HG03280 (cell line): ENCODE measurements around the gene VANGL2.
A peak's percentile ranks its signal among the peaks of the same experiment; 100 is the strongest.
"Not testable (repeated sequence)": the region's sequence is repeated elsewhere in the genome, so short reads cannot be mapped to it uniquely, and the experiment has no call there.

ENCODE experiments used
- ATAC-seq: cut with Tn5 transposase; IDR thresholded peaks from one replicate; pipeline ENCODE4 v1.9.1; 2021; ENCODE audit warnings: mild to moderate bottlenecking, moderate library complexity; ENCODE audit not compliant: unreplicated experiment

Gene VANGL2

DNA sequence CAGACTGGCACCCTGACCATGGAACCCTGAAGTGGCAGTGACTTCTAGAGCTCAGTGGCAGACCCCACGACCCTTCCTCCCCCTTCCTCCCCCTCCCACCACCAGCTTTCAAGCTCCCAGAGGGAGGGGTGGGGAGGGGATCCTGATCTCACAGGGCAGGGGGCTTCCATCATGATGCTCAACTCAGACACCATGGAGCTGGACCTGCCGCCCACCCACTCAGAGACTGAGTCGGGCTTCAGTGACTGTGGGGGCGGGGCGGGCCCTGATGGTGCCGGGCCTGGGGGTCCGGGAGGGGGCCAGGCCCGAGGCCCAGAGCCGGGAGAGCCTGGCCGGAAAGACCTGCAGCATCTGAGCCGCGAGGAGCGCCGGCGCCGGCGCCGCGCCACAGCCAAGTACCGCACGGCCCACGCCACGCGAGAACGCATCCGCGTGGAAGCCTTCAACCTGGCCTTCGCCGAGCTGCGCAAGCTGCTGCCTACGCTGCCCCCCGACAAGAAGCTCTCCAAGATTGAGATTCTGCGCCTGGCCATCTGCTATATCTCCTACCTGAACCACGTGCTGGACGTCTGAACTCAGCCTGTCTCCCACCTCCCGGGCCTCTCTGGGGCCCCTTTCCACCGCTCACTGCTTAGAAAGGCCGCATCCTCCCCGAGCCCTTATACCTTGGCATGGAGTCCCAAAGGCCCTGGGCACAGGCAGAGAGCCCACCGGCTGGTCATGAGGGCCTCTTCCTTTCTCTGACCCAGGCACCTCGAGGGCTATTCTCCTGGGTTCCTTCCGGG is 29.6 kb upstream of the VANGL2 start:
- ATAC-seq, result no peak

GRCh38 chr1:160371346-160371631 is 29.1 kb upstream of the VANGL2 start:
- no peak for ATAC-seq

GRCh38 chr1:160371756-160372155 is 28.6 kb upstream of the VANGL2 start:
- no peak for ATAC-seq

- no peak for ATAC-seq
Measured at GRCh38 chr1:160373696-160374095, 26.7 kb upstream of the VANGL2 start.

- ATAC-seq, result no peak
Measured at GRCh38 chr1:160374306-160375110, 25.9 kb upstream of the VANGL2 start.

- ATAC-seq, result no peak
Measured at GRCh38 chr1:160375788-160376524, 24.4 kb upstream of the VANGL2 start.

GRCh38 chr1:160376525-160377131 is 23.7 kb upstream of the VANGL2 start:
- ATAC-seq, result peak; percentile 70

DNA sequence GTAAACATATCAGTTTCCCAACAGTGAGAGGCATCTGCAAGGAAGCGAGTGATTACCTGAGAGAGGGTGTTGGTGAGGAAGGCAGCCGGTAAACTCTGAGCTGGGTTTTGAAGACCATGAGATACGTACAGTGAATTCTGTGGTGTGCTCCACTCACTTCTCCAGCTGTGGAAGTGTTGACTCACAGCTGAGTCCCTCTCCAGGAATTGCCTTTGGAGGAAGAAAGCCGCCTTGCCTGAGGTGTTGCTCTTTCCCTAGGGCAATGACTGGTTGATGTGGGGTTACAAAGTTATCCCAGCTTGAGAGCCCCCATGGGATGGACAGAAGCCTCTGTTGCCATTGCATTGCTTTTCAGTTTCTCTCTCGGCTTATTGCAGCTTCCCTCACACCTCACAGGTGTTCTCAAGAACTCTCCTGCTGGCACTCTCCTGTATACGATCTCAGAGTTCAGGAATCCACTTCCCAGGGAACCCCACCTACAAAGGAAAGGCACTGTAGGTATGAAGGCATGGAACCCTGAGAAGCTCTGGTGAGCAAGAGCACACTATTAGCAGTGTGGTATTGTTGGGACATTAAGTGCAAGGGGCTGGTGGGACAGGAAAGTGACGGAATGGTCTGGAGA is 22.7 kb upstream of the VANGL2 start:
- ATAC-seq, result no peak

GRCh38 chr1:160384812-160385211 is 15.6 kb upstream of the VANGL2 start:
- not testable (repeated sequence) for ATAC-seq

DNA sequence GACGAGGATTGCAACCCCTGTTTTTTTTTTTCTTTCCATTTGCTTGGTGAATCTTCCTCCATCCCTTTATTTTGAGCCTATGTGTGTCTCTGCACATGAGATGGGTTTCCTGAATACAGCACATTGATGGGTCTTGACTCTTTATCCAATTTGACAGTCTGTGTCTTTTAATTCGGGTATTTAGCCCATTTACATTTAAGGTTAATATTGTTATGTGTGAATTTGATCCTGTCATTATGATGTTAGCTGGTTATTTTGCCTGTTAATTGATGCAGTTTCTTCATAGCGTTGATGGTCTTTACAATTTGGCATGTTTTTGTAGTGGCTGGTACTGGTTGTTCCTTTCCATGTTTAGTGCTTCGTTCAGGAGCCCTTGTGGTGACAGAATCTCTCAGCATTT is 12.0 kb upstream of the VANGL2 start:
- not testable (repeated sequence) for ATAC-seq

- no peak for ATAC-seq
Measured at GRCh38 chr1:160394673-160395072, 5.7 kb upstream of the VANGL2 start.

- ATAC-seq, result no peak
Measured at GRCh38 chr1:160397651-160398050, 2.7 kb upstream of the VANGL2 start.

GRCh38 chr1:160398823-160399222 is 1.5 kb upstream of the VANGL2 start:
- ATAC-seq, result no peak

GRCh38 chr1:160399544-160400222 is 681 bp upstream of the VANGL2 start:
- ATAC-seq, result no peak

- ATAC-seq, result no peak
Measured at GRCh38 chr1:160400646-160401486, 502 bp downstream of the VANGL2 start.

GRCh38 chr1:160401487-160401805 is 1.1 kb downstream of the VANGL2 start:
- ATAC-seq, result no peak

- no peak for ATAC-seq
Measured at GRCh38 chr1:160402001-160402795, 1.8 kb downstream of the VANGL2 start.

- no peak for ATAC-seq
Measured at GRCh38 chr1:160403244-160403643, 2.9 kb downstream of the VANGL2 start.

DNA sequence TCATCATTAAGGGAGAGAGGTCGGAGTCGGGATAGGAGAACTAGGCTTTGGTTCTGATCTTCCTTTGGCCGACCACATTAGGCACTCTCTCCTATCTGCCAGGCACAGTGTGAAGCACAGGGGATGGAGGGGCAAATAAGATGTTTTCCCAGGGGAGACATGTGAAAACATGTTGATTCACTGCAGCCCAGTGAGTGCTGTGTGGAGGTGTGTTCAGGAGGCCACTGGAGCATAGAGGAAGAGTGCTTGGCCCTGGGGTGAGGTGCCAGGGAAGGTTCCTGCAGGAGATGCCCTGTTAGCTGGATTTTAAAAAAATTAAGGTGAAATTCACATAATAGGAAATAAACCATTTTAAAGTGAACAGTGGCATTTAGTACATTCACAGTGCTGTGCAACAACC is 3.7 kb downstream of the VANGL2 start:
- no peak for ATAC-seq
